ENCODE results near the gene FRAS1. TPM values are rescaled to one million over a fixed set of nuclear protein-coding genes. Genes with fewer than 3 reads are reported as not detected.

The FRAS1 gene
- total and polyA plus RNA-seq, 2 of the 8 experiments (the other 6 are each of a cell fraction or from before 2014, with no cell fraction given) = 38.5 to 109 TPM

DNA sequence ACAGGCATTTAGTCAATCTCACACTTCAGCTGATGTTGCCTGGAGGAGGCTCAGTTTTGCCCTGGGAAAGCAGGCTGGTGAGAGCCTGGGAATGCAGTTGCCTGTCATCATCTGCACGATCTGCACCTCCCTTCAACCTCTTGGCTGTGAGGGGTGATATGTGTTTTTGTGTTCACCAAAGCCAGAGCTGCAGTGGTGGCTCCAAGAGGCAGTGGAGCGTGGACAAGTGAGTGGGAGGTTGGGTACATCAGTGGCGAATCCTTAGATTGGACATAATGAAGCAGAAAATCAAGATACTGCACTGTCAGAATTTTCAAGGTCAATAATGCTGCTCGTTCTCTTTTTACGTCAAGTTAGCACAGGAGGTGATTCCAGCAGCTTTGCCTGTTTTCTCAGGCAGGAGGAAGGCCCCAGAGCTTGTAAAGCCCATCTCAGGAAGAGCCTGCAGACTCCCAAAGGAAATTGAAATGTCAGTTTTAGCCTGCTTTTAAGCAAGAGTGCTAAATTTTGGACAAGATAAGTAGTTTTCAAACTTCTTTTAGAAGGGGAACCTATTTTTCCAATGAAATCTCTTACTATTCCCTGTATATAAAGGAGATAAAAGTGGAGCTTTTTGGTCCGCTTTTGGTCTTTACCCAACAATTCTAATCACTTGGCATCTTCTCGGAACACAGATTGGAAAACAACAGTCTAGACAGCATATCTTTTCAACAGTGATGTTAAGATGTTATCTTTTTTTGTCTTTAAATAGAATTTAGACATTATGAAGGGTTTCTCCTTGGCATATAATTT, 92.8 kb downstream of the FRAS1 start:
- H3K79me2 ChIP-seq (ENCODE audit: control insufficient read depth in 1 of 2, insufficient read depth in 2 of 2, low read length in 2 of 2) = peaks cover 3 to 100% of the 10 kb centered on the region in 2 experiments; a peak in 3 of 4 replicates
- no peak overlapping the region for H3K4me3 ChIP-seq (ENCODE audit: extremely low read depth in 1 of 4, insufficient read depth in 2 of 4, low read depth in 3 of 4, low read length in 4 of 4)
- DNase-seq (ENCODE audit: low read depth in 1 of 2, low spot score in 2 of 2) (no peak), FAIRE-seq (no peak)
- no peak overlapping the region for H2AFZ ChIP-seq (ENCODE audit: low read length)
- no peaks in the 10 kb centered on the region for H3K23me2 ChIP-seq (ENCODE audit: low read depth, low read length)
- H3K79me1 ChIP-seq (ENCODE audit: low read depth, low read length) = 0 out of 2 replicates have a peak, but pooled peaks cover 2% of the 10 kb centered on the region
- no peak overlapping the region for H3K4ac ChIP-seq (replicated peaks; ENCODE audit: insufficient read length, low read depth, low read length)
- no peaks in the 10 kb centered on the region for H3K27me3 ChIP-seq (replicated peaks in 1 of 4; ENCODE audit: control insufficient read depth in 3 of 4, extremely low read depth in 1 of 4, insufficient read depth in 3 of 4, low read length in 3 of 4)
- TF ChIP-seq TEAD4 (IDR thresholded peaks at IDR 0.05; ENCODE audit: low read depth, low read length) = 0 out of 2 replicates have a peak, but pooled peaks have one; percentile 13
- TF ChIP-seq, protein P1, sequence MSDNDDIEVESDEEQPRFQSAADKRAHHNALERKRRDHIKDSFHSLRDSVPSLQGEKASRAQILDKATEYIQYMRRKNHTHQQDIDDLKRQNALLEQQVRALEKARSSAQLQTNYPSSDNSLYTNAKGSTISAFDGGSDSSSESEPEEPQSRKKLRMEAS (IDR thresholded peaks at IDR 0.05) = no peak
- no peak overlapping the region for H2BK15ac ChIP-seq (ENCODE audit: low read length)
- no peak overlapping the region; the same call in 1 of the 2 replicates for H3K18ac ChIP-seq (ENCODE audit: extremely low read depth, low read length)
- 87% methylated on average over 7 of the region's 7 CpGs; no CpG with 5 or more reads in 1 of the 2 experiments for WGBS, 2 experiments (ENCODE audit: extremely low coverage in 1 of 2, insufficient coverage in 1 of 2, insufficient read length in 1 of 2, insufficient replicate concordance in 2 of 2, low coverage in 1 of 2, low lambda C conversion rate in 2 of 2, missing lambda C conversion rate in 1 of 2)
- H3K36me3 ChIP-seq (ENCODE audit: control insufficient read depth in 2 of 4, insufficient read depth in 4 of 4, low read length in 3 of 4) = no peaks in the 10 kb centered on the region
- no peak overlapping the region for H4K91ac ChIP-seq (replicated peaks; ENCODE audit: insufficient read length, low read length)
- no peak overlapping the region for H2BK120ac ChIP-seq (replicated peaks; ENCODE audit: low read depth, low read length)
- H4K8ac ChIP-seq (ENCODE audit: extremely low read depth, insufficient read depth, low read length) = no peak overlapping the region
- no peak overlapping the region for H4K5ac ChIP-seq (ENCODE audit: insufficient read length, low read depth, low read length)
- peaks cover 0 to 7% (median 5%) of the 10 kb centered on the region in 4 experiments; a peak in 4 of 7 replicates for H3K4me1 ChIP-seq (replicated peaks in 1 of 4; ENCODE audit: control insufficient read depth in 3 of 4, insufficient read depth in 4 of 4, low read length in 3 of 4)
- H2BK12ac ChIP-seq (ENCODE audit: low read depth, low read length) = no peak overlapping the region
- peaks cover 2 to 10% of the 10 kb centered on the region in 2 experiments for H4K20me1 ChIP-seq (replicated peaks in 1 of 2; ENCODE audit: control insufficient read depth in 1 of 2, insufficient read depth in 2 of 2, low read length in 2 of 2)
- no peak overlapping the region for H3K9ac ChIP-seq (replicated peaks in 1 of 4; ENCODE audit: extremely low read depth in 1 of 4, low read depth in 3 of 4, low read length in 3 of 4)
- H2BK20ac ChIP-seq (ENCODE audit: low read length) = no peak overlapping the region
- ChIA-PET CTCF (ENCODE audit: partially characterized antibody) (interaction anchor here (0.9 to 2.2 kb wide), 4 partner anchors 21 to 190 kb away, joined by 3 to 4 read pairs (median 4); no protein-coding TSS in a partner anchor), POLR2A (ENCODE audit: partially characterized antibody) (interaction anchor here (1.4 kb wide), 1 partner anchor 16 kb away, joined by 3 read pairs; no protein-coding TSS in a partner anchor)
- no peak overlapping the region for H3K23ac ChIP-seq (ENCODE audit: insufficient read length)
- no peak overlapping the region for H2BK5ac ChIP-seq (ENCODE audit: low read depth, low read length)
- no peak overlapping the region for H3K27ac ChIP-seq (ENCODE audit: low read depth, low read length)
- no peak overlapping the region for H3K14ac ChIP-seq (ENCODE audit: insufficient read length)
- H2AK5ac ChIP-seq (ENCODE audit: low read depth, low read length) = no peak overlapping the region
- H3K56ac ChIP-seq (replicated peaks; ENCODE audit: insufficient read length, low read depth, low read length) = no peak overlapping the region
- no peaks in the 10 kb centered on the region for H3K9me3 ChIP-seq (ENCODE audit: insufficient read depth in 2 of 2, low read depth in 1 of 2, low read length in 1 of 2)
- no peak overlapping the region for H3K4me2 ChIP-seq (ENCODE audit: insufficient read depth in 1 of 2, low read depth in 2 of 2, low read length in 2 of 2)

Data from H1 (cell line).